Calu3 (cell line): ENCODE data around the gene BCORL1. TPM values are rescaled to one million over a fixed set of nuclear protein-coding genes. Genes with fewer than 3 reads are reported as not detected.
A peak's percentile ranks its signal among the peaks of the same experiment; 100 is the strongest.

Experiments
- BruUV-seq: library from RNA; stranded (reverse); fragments of 400-500 nt; replicated peaks from 2 replicates; lab custom pipeline; 2021; lab: Mats Ljungman, UMichigan
- CTCF ChIA-PET: fragments of 300-600 bp; sonication (Branson Sonifier 250); formaldehyde crosslinking; loops from one replicate; lab custom pipeline; 2022; ENCODE audit warnings: antibody characterized with exemption; lab: Charles Lee
- DNase-seq: peaks from one replicate; pipeline ENCODE4 v3.0.0; 2022
- H3K27ac Mint-ChIP-seq: one replicate; pipeline ENCODE4 v1.8.0; 2022; ENCODE audit warnings: mixed read lengths; ENCODE audit not compliant: unreplicated experiment
- H3K27me3 Mint-ChIP-seq: one replicate; pipeline ENCODE4 v1.8.0; 2022; ENCODE audit warnings: mixed read lengths; ENCODE audit not compliant: unreplicated experiment
- H3K36me3 Mint-ChIP-seq: one replicate; pipeline ENCODE4 v1.8.0; 2022; ENCODE audit warnings: mild to moderate bottlenecking, moderate library complexity, mixed read lengths; ENCODE audit not compliant: insufficient read depth, unreplicated experiment
- H3K4me1 Mint-ChIP-seq: one replicate; pipeline ENCODE4 v1.8.0; 2022; ENCODE audit warnings: mild to moderate bottlenecking, low read depth, mixed read lengths; ENCODE audit not compliant: unreplicated experiment
- H3K4me3 Mint-ChIP-seq: one replicate; pipeline ENCODE4 v1.8.0; 2022; ENCODE audit warnings: mild to moderate bottlenecking, low read depth, moderate library complexity, mixed read lengths; ENCODE audit not compliant: unreplicated experiment
- H3K9me3 Mint-ChIP-seq: one replicate; pipeline ENCODE4 v1.8.0; 2022; ENCODE audit warnings: low read depth, mixed read lengths; ENCODE audit not compliant: unreplicated experiment
- CTCF ChIP-seq: fragments of 200-600 bp; IDR thresholded peaks from one replicate; pipeline ENCODE4 v1.8.0; 2022; ENCODE audit warnings: antibody characterized with exemption; ENCODE audit not compliant: unreplicated experiment
- intact Hi-C: fragments of 100-400 bp; cut with micrococcal nuclease; formaldehyde crosslinking; loops from one replicate; pipeline ENCODE4 v1.10.0; 2022; ENCODE audit not compliant: unreplicated experiment
- total RNA-seq: library from RNA; stranded (reverse); gene quantifications from 2 replicates; pipeline ENCODE4 v1.2.3, GENCODE V29; 2022

BCORL1 gene
- total RNA-seq, 1 experiment from 2014 or later: 6.7 TPM

GRCh38 chrX:129979207-129979920, 3.1 kb upstream of the BCORL1 start:
- Mint-ChIP-seq H3K4me3 (no peak overlapping the region), H3K27ac (no peak overlapping the region)
- CTCF ChIA-PET: interaction anchor here (0.6 kb wide), 1 partner anchor 30 kb away, joined by 3 read pairs; no protein-coding TSS in a partner anchor

GRCh38 chrX:129980001-129980401, 2.4 kb upstream of the BCORL1 start:
- no peak overlapping the region for H3K27ac Mint-ChIP-seq
- no TSS peak for BruUV-seq
- no peak for TF ChIP-seq CTCF
- DNase-seq: no peak
- H3K4me3 Mint-ChIP-seq: no peak overlapping the region
- no peaks in the 10 kb centered on the region for H3K9me3 Mint-ChIP-seq
- peaks cover 47% of the 10 kb centered on the region for H3K27me3 Mint-ChIP-seq
- peaks cover 7% of the 10 kb centered on the region for H3K4me1 Mint-ChIP-seq
- CTCF ChIA-PET: interaction anchor here (0.6 kb wide), 1 partner anchor 29 kb away, joined by 3 read pairs; no protein-coding TSS in a partner anchor
- no peaks in the 10 kb centered on the region for H3K36me3 Mint-ChIP-seq
- intact Hi-C loops: loop anchor here (10.0 kb wide), 1 partner anchor 45 kb away; no protein-coding TSS in a partner anchor

More at GRCh38 chrX:129979207-129979920, 3.1 kb upstream of the BCORL1 start:
- Mint-ChIP-seq H3K36me3 (no peaks in the 10 kb centered on the region), H3K4me1 (peaks cover under 1% of the 10 kb centered on the region), H3K9me3 (no peaks in the 10 kb centered on the region), H3K27me3 (peaks cover 51% of the 10 kb centered on the region)
- intact Hi-C loops: no loop called here
- no TSS peak for BruUV-seq
- no peak for DNase-seq
- no peak for TF ChIP-seq CTCF

- no peaks in the 10 kb centered on the region for H3K9me3 Mint-ChIP-seq
- intact Hi-C loops: loop anchor here (10.0 kb wide), 1 partner anchor 46 kb away; no protein-coding TSS in a partner anchor
- CTCF ChIA-PET: no interaction called here
Observed at GRCh38 chrX:129980540-129981199, 1.8 kb upstream of the BCORL1 start.

GRCh38 chrX:129981200-129981553, 1.3 kb upstream of the BCORL1 start:
- H3K27me3 Mint-ChIP-seq: peaks cover 47% of the 10 kb centered on the region
- no peaks in the 10 kb centered on the region for H3K36me3 Mint-ChIP-seq
- no peak overlapping the region for H3K27ac Mint-ChIP-seq
- DNase-seq: no peak
- CTCF ChIA-PET: no interaction called here
- peaks cover 12% of the 10 kb centered on the region for H3K4me1 Mint-ChIP-seq
- intact Hi-C loops: loop anchor here (10.0 kb wide), 1 partner anchor 46 kb away; no protein-coding TSS in a partner anchor
- no peak overlapping the region for H3K4me3 Mint-ChIP-seq
- no peaks in the 10 kb centered on the region for H3K9me3 Mint-ChIP-seq
- TF ChIP-seq CTCF: no peak
- BruUV-seq: no TSS peak

More at GRCh38 chrX:129980540-129981199, 1.8 kb upstream of the BCORL1 start:
- peaks cover 12% of the 10 kb centered on the region for H3K4me1 Mint-ChIP-seq
- H3K27ac Mint-ChIP-seq: no peak overlapping the region
- no peaks in the 10 kb centered on the region for H3K36me3 Mint-ChIP-seq
- H3K27me3 Mint-ChIP-seq: peaks cover 47% of the 10 kb centered on the region
- BruUV-seq: no TSS peak
- H3K4me3 Mint-ChIP-seq: no peak overlapping the region
- DNase-seq: peak; percentile 19
- TF ChIP-seq CTCF: no peak
